Measurements from ENCODE around the gene CEPT1.

GRCh38 chr1:111184663-111185062 is 44.6 kb downstream of the CEPT1 start:
- TF ChIP-seq CTCF (IDR thresholded peaks at IDR 0.05) = no peak
- TF ChIP-seq TAF1 (IDR thresholded peaks at IDR 0.05; ENCODE audit: borderline replicate concordance, low read depth, low read length) = no peak
- no peak for TF ChIP-seq ZBTB33 (IDR thresholded peaks at IDR 0.05; ENCODE audit: borderline replicate concordance, low read depth)
- TF ChIP-seq GABPA (IDR thresholded peaks at IDR 0.05; ENCODE audit: low read depth) = no peak
- no peak for TF ChIP-seq RFX5 (IDR thresholded peaks at IDR 0.05; ENCODE audit: low read length)
- TF ChIP-seq USF2 (IDR thresholded peaks at IDR 0.05; ENCODE audit: borderline replicate concordance, low read depth, low read length) = no peak
- TF ChIP-seq SMC3 (IDR thresholded peaks at IDR 0.05; ENCODE audit: low read depth, low read length) = no peak
